GOT3 (cell line): ENCODE data around the gene ENTHD1.
"Not testable (repeated sequence)": the region's sequence is repeated elsewhere in the genome, so short reads cannot be mapped to it uniquely, and the experiment has no call there.

ENCODE experiments used
- DNase-seq: peaks from one replicate; lab custom pipeline; 2025; ENCODE audit warnings: mixed read lengths; lab: John Stamatoyannopoulos, UW

ENTHD1 gene

DNA sequence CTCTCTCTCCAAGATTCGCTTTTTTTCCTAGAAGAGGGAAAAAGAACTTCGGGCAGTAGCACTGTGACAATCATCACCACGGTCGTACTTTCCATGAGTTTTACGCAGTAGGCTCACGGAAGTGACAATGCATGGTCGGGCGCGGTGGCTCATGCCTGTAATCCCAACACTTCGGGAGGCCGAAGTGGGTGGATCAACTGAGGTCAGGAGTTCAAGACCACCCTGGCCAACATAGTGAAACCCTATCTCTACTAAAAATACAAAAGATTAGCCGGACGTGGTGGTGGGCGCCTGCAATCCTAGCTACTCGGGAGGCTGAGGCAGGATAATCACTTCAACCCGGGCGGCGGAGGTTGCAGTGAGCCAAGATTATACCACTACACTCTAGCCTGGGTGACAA, 30.7 kb upstream of the ENTHD1 start:
- no peak for DNase-seq

DNA sequence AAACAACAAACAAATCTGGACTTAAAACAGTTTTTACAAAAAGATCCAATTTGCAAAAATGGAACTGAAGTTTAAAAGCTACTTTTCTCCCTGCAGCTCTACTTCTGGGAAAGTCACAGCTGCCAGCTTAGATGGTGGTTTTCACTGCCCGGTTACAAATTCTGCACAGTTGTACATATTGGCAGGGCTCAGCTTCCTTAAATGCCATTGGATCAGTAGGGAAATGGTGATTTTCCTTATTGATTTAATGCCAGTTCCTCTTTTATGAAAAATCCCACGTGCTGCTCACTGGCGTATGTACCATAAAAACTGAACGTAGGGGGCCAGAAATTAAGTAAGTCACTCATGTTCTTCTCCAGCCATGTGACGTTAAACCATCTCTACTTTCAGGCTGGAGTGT, 30.1 kb upstream of the ENTHD1 start:
- no peak for DNase-seq

DNA sequence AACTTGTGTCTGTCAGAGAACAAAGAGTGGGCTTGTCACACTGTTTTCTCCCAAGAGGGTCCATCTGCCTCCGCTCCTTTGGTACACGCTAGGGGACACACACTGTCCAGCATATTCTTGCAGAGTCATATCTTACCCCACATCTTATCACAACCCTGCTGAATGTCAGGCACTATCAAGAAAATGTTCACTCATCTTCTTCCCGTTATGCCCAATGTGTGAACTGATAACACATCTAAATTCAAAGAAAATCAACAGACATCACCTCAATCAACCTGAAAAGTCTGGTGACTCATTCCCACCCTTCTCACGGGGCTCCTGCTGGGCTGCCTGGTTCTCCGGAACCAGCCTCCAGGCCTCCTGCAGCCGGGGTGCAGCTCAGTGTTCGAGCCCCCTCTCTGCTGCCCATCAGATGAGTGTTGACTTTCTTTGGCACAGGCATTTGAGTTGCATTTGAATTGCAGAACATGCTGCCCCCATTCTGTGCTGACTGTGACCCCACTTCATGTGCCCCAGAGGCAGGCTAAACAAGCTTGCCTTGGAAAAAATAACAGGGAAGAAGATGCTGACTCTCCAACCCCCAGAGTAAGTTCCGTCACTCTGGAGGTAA, 26.7 kb upstream of the ENTHD1 start:
- DNase-seq, result no peak

DNA sequence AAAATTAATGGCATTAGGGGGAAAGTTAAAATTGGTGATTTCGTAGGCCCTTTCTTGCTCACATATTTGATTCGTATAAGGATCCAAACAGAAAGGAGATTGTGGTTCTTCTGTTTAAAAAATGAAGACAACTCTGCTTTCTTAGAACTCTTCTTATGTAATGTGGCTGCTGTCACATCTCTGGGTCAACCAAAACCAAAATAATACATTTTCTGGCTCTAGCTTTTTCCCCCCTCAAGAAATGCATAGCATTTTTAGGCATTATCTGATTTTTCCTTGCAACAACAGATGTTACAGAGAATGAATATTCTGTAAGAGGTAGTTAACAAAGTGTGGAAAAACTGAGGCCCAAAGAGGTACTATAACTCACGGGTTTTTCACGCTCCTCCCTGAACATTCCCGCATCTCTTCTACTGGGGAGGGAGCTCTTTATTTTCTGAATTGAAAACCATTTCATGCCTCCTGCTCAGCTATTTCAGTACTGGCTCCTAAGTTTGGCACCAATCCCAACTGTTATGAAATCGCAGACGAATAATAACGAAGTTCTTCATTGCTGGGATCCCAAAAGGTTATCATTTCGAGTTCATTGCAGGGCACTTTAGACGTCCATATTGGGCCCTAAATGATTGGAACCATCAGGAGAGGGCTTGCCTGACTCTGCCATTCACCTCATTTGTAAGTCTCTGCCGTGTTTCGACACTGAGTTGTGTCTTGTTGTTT, 24.4 kb upstream of the ENTHD1 start:
- DNase-seq, result no peak

DNA sequence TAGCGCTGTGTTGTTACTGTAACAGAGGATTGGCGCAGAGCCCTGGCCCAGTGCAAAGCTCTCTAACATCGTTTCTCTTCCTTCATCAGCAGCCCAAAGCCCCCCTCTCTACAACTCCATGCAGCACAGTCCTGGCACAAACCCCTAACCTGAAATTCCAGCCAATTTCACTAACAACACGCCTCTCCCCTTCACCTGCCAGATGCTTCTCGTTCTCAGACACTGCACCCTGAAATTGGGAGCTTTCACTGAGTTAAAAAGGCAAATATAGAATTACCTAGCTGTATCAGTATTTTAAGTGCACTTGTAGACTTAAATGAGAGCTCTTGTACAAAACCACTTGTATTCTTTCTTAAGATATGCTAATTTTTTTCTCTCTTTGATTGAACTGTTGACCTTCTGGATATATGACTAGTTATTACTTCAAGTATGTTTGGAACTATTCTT, 23.7 kb upstream of the ENTHD1 start:
- no peak for DNase-seq

DNA sequence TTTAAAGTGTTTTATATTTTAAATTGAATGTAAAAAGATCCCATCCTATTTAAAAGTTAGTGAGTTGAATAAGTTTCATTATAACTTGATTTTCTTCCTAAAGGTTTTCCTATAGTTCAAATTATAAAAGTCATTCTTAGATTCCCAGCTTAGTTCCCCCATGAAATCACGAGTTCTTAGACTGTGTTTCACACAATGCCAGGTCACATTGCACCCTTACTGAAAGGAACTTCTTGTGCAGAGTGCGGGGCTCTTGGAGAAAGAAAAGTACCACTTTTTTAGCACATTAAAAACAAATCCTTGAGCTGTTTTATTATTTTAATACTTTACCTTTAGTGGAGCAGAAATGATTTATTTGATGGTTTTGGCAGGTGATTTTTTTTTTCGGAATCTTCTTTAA, 22.9 kb upstream of the ENTHD1 start:
- DNase-seq, result no peak

DNA sequence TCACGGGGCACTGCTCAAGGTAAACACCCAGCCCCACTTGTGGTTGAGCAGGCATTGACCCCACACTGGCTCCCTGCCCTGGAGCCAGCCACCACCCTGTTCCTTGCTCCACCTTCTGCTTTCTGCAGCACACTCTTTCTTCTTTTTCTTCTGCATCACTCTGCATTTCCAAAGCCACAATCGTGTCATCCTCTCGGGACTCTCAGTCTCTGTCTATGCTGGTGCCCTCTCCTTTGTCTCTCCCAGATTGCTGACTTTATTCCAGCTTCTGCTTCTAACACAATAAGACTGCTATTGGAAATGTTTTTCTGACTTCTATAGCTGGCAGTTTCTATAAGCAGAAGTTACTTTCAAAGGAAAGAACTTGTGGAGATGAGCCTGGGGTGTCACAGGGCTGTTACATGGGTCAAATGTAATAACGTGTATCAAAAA, 21.8 kb upstream of the ENTHD1 start:
- DNase-seq, result no peak

DNA sequence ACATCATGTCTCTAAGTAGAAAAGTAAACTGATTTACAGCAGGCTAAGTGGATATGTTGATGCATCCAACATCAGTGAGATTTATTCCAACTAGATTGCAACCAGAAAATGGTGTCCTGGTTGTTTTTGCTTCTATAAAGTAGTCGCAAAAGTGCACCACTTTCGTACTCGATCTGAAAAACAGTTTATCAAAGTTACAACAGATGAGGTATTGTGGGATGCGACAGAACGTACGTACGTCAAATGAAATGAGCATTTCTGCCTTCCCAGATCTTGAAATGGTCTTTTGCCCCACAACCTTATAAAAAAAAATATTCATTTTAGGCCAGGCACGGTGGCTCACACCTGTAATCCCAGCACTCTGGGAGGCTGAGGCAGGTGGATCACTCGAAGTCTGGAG, 21.0 kb upstream of the ENTHD1 start:
- no peak for DNase-seq

DNA sequence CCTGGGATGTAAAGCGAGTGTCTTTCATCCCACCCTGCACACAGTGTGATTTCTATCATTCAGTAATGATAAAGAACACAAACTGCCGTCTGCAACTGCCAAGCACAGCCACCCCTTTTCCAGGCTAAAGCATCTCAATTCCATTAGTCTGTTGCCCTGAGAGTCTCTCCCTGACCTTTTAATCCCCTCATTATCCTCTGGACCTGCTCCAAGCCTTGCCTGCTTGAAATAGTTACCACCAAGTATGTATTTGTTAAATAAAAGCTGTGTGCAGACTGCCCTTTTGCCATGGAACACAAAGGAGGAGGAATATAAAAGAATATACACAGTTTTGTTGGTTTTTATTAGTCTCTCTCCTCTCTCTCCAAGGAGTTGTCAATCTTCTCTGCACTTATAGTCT, 20.3 kb upstream of the ENTHD1 start:
- DNase-seq, result no peak

DNA sequence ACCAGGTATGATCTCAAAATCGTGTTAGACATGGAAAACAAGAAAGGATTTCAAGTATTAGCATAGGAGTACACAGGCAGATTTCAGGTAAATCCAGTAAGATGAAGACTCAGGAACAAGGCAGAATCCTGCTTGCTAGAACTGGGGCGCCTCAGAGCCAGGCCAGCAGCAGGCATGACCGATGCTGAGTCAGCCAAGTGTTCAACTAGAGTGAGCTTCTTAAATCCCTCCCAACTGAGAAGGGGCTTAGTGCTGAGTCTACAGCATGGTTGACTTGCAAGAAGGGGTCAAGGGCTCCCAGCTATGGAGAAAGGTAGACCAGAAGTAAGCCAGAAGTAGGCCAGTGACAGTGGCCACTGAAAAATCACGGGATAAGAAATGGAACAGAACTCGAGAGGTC, 19.8 kb upstream of the ENTHD1 start:
- DNase-seq, result no peak

DNA sequence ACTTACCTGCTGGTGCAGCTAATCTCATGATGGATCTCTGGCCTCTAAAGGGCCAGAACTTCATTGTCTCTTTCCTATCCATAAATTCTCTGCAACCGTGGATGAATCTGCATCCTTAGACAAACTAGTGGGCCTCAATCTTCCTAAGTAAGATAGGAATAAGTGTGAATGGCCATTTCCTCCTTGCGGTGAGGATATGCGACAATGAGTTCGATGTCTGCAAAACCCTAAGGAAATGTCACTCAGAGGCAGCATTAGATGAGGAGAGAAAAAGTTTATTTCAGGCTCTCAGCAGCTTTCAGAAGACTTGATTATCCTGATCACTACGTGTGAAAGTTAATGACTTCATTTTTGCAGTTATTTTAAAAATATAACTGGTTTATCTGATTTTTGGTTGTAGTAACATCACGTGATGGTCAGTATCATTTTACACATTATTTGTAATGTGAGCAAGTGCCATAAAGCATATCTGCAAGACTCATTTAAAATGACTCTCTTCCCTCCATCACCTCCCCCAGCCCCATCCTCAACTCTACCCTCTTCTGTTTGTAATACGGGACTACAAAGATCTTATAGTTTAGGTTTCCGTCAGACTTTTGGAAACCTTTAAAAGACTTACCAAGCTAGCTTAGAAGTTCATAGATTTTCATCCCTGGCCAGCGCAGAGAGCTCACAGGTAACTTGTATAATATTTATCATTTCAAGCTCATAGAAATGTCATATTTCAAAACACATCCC, 17.5 kb upstream of the ENTHD1 start:
- DNase-seq, result no peak

DNA sequence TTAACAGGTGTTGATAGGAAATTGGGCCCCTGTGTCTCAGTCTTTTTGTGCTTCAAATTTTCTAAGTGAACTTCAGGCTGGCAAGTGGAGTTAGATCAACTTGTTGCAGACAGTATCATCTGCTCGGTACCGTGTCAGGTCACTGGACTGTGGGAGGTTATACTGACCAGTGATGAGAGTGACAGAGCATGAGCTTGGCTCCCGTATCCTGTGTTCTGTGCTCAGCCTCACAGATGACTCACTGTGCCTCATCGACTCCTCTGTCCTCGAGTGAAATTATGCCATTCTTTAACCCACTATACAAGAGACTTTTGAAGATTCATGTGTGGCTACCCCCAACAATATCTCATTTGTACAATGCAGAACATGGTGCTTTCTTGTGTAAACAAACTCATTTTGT, 15.2 kb upstream of the ENTHD1 start:
- no peak for DNase-seq

DNA sequence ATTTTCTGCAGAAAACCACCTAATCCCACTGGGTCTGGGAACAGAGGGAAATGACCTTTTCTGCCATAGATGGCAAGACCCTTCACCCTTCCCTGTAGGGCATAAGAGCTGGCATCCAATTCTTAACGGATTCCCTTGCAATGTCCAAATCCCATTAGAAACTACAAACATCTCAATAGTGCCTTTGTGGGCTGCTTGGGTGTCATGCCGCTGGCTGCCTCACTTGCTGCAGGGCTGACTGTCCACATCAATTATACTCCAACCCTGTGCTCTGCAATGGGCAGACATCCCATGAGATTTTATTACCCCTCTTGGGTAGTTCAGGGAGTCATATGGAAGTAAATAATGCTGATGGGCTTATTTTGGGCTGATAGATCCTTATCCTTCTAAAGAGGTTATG, 14.6 kb upstream of the ENTHD1 start:
- no peak for DNase-seq

DNA sequence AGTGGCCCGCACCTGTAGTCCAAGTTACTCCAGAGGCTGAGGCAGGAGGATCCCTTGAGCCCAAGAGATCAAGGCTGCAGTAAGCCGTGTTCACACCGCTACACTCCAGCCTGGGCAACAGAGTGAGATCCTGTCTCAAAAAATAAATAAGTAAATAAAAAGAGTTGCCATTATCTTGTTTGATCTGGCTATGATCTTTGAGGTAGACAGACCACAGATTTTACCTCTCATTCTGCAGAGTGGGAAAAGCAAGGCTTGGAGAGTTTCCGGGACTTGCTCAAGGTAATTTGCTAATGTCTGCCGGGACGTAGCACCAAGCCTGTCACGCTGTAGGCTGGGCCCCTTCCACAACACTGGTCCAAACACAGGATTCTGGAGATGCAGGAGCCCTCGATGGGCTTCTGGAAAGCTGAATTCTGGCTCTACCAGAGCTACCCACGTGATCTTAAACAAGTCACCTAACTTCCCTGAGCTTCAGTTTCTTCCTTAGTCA, 14.1 kb upstream of the ENTHD1 start:
- DNase-seq, result no peak

DNA sequence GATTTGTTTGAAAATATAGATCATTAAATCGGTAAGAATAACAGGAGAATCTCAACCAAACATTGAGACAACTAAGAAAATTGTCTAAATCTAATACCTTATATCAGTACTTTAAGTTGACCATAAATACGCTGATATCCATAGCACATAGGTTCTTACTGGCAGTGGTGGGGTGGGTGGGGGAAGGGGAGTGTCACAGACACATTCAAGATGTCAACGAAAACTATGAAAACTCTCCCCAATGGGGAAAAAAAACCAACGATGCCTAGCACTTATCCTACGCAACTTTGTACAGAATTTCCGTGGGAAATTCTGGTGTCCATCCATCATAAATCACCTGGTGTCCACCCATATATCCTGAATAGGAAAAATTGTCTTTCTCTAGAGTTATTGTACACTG, 13.5 kb upstream of the ENTHD1 start:
- no peak for DNase-seq

DNA sequence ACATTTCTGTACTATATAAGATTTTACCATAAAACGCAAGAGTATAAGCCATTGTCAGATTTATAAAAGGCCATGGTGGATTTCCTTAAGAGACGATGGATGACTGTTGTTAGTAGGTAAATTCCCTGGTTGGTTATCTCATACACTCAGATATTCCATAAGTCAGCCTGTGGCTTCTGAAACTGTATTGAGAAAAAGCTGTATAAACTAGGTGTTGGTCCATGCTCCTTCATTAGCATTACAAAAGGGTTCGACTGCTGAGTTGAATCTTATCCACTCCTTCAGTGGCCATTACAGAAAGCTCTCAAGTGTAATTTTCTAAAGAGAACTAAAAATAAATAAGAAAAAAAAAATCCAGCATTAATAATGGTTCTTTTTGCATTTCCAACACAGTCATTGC, 12.6 kb upstream of the ENTHD1 start:
- DNase-seq, result no peak

DNA sequence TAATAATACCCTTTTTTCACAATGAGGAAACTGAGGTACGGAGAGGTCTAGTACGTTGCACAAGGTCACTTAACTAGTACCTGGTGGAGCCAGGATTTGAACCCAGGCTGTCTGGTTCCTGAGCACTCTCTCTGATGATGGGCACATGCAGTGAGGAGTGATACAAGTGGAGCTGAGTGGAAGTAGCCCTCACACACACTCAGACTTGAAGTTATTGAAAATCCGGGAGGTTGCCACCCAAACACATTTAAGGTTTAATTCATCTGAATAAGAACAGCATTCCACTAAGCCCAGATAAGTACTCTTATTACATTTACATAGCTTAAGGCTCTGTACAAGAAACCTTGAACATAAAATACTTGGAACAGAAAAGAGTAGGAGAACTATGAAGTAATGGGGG, 12.1 kb upstream of the ENTHD1 start:
- no peak for DNase-seq

DNA sequence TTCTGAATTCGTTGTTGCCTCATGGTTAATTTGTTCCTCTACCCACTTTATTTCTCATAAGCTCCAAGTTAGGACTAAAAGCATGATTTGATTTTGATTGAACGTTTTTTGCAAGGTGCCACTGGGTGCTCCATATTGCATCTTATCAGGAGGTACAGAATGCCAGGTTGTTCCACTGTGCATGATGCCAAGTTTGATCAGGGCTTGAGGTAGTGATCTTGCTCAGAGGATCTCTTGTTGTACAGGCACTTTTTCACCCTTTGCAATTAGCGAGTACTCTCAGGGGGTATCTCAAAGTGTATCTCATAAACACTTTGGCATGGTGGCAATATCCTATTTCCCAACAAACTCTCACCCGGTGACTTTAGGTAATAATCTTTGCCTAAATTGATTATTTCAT, 11.3 kb upstream of the ENTHD1 start:
- no peak for DNase-seq

DNA sequence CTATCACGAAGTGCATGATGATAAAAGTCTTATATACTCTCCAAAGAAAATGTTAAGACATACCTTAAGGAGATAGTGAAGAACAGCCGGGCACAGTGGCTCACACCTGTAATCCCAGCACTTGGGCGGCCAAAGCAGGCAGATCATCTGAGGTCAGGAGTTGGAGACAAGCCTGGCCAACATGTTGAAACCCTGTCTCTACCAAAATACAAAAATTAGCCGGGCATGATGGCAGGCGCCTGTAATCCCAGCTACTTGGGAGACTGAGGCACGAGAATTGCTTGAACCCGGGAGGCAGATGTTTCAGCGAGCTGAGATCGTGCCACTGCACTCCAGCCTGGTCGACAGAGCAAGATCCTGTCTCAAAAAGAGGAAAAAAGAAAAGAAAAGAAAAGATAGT, 10.5 kb upstream of the ENTHD1 start:
- not testable (repeated sequence) for DNase-seq

DNA sequence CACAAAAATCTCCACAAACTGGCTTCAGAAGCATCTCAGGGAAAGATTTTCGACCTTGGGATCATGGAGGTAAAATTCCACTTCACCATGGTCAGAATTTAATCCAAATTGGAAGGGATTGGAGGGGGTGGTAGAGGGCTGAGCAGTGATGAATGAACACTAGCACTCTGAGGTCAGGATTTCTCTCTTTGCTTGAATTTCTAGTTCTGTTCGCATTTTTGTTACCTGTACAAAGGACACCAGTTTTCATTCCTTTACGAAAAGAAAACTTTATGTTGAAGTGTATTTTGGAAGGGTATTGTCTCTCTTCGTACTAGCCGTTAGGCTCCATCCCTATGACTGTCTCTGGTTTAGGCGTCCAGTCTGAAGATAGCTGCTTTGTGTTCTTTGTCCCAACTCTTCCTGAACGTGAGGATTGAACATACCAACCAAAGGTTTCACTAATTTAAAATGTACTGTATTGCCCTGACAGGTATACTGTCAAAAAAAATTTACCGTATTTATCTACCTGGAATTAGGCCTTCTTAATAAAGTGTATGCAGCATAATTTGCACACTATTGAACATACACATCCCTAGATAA, 8.1 kb upstream of the ENTHD1 start:
- DNase-seq, result no peak

DNA sequence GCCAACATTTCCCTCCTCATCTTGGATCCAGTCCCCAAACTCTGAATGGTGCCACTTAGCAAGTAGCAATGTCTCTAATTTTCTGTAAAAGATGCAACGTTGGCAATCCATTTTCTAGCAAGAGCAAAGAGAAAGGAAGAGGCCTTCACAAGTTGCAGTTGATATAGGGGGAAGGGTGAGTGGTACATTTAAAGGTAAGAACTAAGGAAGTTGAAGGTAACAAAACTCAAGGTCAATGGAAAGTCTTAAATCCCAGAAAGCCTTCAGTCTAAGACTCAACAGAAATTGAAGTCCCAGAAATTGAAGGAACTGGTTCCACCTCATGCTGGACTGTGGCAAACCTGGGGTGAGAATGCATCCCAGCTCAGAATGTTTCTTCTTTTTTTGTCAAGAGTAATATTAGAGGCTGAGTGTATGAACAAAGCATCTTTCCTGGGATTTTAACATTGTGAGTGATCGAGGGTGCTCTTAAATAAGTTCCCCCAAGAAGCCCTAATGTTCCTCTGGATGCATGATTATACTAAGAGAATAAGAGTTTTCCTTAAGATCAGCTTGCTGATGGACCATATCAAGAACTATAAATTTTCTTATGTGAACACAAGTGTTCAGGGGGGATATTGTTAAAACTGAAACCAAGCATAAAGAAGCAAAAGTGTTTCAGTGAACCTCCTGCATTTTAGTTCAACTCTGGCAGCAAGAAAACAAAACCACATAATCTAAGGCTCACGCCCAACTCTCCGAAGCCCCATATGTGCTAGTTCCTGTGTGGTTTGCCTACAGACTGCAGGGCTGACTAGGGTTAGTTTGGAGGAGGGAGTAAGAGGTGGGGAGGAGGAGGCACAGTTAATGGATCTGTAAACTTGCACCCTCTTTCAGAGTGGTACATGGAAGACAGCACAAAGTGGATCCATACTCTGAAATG, 7.0 kb upstream of the ENTHD1 start, which contains the start of gene GRAP2:
Gene GRAP2 (plus strand): TSS at position 779 of the 922 bp plus-strand sequence. CDS start 46,023 bp downstream, outside the sequence.
- no peak for DNase-seq
